Stimulated activated naive CD4-positive, alpha-beta T cell treated with Interleukin-2 at 50 U/mL for 16 hours (primary cell): ENCODE measurements around the gene TPCN2.

Source experiments
- DNase-seq: peaks from one replicate; lab custom pipeline; 2025; lab: John Stamatoyannopoulos, UW

TPCN2 gene

GRCh38 chr11:69152733-69153421, 104.1 kb downstream of the TPCN2 start:
- DNase-seq = no peak

GRCh38 chr11:69153661-69154060, 104.9 kb downstream of the TPCN2 start:
- no peak for DNase-seq

- no peak for DNase-seq
Measured at GRCh38 chr11:69154211-69154913, 105.6 kb downstream of the TPCN2 start.

- DNase-seq = no peak
Measured at GRCh38 chr11:69154938-69155301, 106.2 kb downstream of the TPCN2 start.

GRCh38 chr11:69155302-69156234, 106.8 kb downstream of the TPCN2 start, which contains the start of gene SMIM38:
Gene SMIM38 (plus strand): TSS chr11:69155935. CDS start chr11:69157847, 1,912 bp downstream.
- DNase-seq = no peak

GRCh38 chr11:69156235-69156639, 107.5 kb downstream of the TPCN2 start:
- DNase-seq = no peak

- no peak for DNase-seq
Measured at GRCh38 chr11:69156673-69157155, 108.0 kb downstream of the TPCN2 start.

- DNase-seq = no peak
Measured at GRCh38 chr11:69157156-69157821, 108.6 kb downstream of the TPCN2 start.

- DNase-seq = no peak
Measured at GRCh38 chr11:69157822-69158231, 109.1 kb downstream of the TPCN2 start.

GRCh38 chr11:69158301-69159149, 109.8 kb downstream of the TPCN2 start:
- no peak for DNase-seq

- DNase-seq = no peak
Measured at GRCh38 chr11:69159150-69159852, 110.6 kb downstream of the TPCN2 start.

GRCh38 chr11:69160296-69161116, 111.8 kb downstream of the TPCN2 start:
- DNase-seq = no peak

GRCh38 chr11:69161117-69161407, 112.3 kb downstream of the TPCN2 start:
- no peak for DNase-seq

GRCh38 chr11:69162505-69162904, 113.8 kb downstream of the TPCN2 start:
- no peak for DNase-seq

GRCh38 chr11:69163842-69164241, 115.1 kb downstream of the TPCN2 start:
- no peak for DNase-seq

GRCh38 chr11:69164824-69165223, 116.1 kb downstream of the TPCN2 start:
- DNase-seq = no peak

- DNase-seq = no peak
Measured at GRCh38 chr11:69165775-69166174, 117.0 kb downstream of the TPCN2 start.

- peak; percentile 18 for DNase-seq
Measured at GRCh38 chr11:69166218-69167115, 117.7 kb downstream of the TPCN2 start.
